HG02973 (cell line): ENCODE results near the gene TMEM245.

Experiments
- ATAC-seq: cut with Tn5 transposase; IDR thresholded peaks from one replicate; pipeline ENCODE4 v1.9.1; 2021; ENCODE audit warnings: moderate library complexity; ENCODE audit not compliant: unreplicated experiment

TMEM245 gene

GRCh38 chr9:109119439-109120203 lies at the start of gene TMEM245:
TMEM245 (minus strand) TSS chr9:109119947; CDS start chr9:109119913, 34 bp downstream.
- peak; percentile 90 for ATAC-seq

- ATAC-seq, result no peak
Observed at GRCh38 chr9:109168170-109168569, 48.4 kb upstream of the TMEM245 start.

- ATAC-seq, result no peak
Observed at GRCh38 chr9:109167716-109168115, 48.0 kb upstream of the TMEM245 start.

GRCh38 chr9:109166771-109167601 lies 47.2 kb upstream of the TMEM245 start, which contains the start of gene FRRS1L:
FRRS1L (minus strand) TSS chr9:109167249; CDS start chr9:109167138, 111 bp downstream.
- no peak for ATAC-seq

- ATAC-seq, result no peak
Observed at GRCh38 chr9:109166171-109166770, 46.5 kb upstream of the TMEM245 start.

GRCh38 chr9:109164042-109164441 lies 44.3 kb upstream of the TMEM245 start:
- no peak for ATAC-seq

GRCh38 chr9:109163194-109163593 lies 43.4 kb upstream of the TMEM245 start:
- no peak for ATAC-seq

GRCh38 chr9:109162677-109163076 lies 42.9 kb upstream of the TMEM245 start:
- ATAC-seq, result no peak

- no peak for ATAC-seq
Observed at GRCh38 chr9:109161471-109161870, 41.7 kb upstream of the TMEM245 start.

GRCh38 chr9:109159583-109159982 lies 39.8 kb upstream of the TMEM245 start:
- no peak for ATAC-seq

GRCh38 chr9:109158651-109159050 lies 38.9 kb upstream of the TMEM245 start:
- no peak for ATAC-seq

- ATAC-seq, result no peak
Observed at GRCh38 chr9:109156708-109157107, 37.0 kb upstream of the TMEM245 start.

- ATAC-seq, result no peak
Observed at GRCh38 chr9:109150925-109151545, 31.3 kb upstream of the TMEM245 start.

GRCh38 chr9:109149722-109150121 lies 30.0 kb upstream of the TMEM245 start:
- no peak for ATAC-seq

GRCh38 chr9:109149089-109149488 lies 29.3 kb upstream of the TMEM245 start:
- ATAC-seq, result no peak

GRCh38 chr9:109145051-109145450 lies 25.3 kb upstream of the TMEM245 start:
- ATAC-seq, result no peak

- ATAC-seq, result peak; percentile 100
Observed at GRCh38 chr9:109143881-109144562, 24.3 kb upstream of the TMEM245 start.

- ATAC-seq, result no peak
Observed at GRCh38 chr9:109141375-109141774, 21.6 kb upstream of the TMEM245 start.

GRCh38 chr9:109139851-109140250 lies 20.1 kb upstream of the TMEM245 start:
- no peak for ATAC-seq

GRCh38 chr9:109138421-109138820 lies 18.7 kb upstream of the TMEM245 start:
- no peak for ATAC-seq
